ENCODE measurements around the gene ANKRD28. TPM values are rescaled to one million over a fixed set of nuclear protein-coding genes. Genes with fewer than 3 reads are reported as not detected.
A peak's percentile ranks its signal among the peaks of the same experiment; 100 is the strongest.

The ANKRD28 gene
- total and polyA plus RNA-seq, 2 of the 13 experiments (the other 11 are each of a cell fraction or from before 2014, with no cell fraction given), result 21.0 to 28.9 TPM

- FAIRE-seq (no peak), DNase-seq (ENCODE audit: low spot score) (peak; percentile 52), ATAC-seq (peak; percentile 72)
- H2AFZ ChIP-seq (ENCODE audit: low read length), result no peak overlapping the region
- ChIA-PET POLR2A (interaction anchor here (1.2 kb wide), 1 partner anchor 28 kb away, joined by 3 read pairs; no protein-coding TSS in a partner anchor), CTCF (ENCODE audit: low intra/inter-chr PET ratio, low total read pairs) (no interaction called here)
- TF ChIP-seq ISX (CRISPR knock-in tag; conservative IDR thresholded peaks at IDR 0.05) (no peak), ZNF766 (CRISPR knock-in tag; IDR thresholded peaks at IDR 0.05; ENCODE audit: borderline replicate concordance) (no peak), FOSL2 (CRISPR knock-in tag; IDR thresholded peaks at IDR 0.05) (peak; percentile 47; the same call in 1 of the 2 replicates), ZNF605 (CRISPR knock-in tag; IDR thresholded peaks at IDR 0.05) (no peak), ZNF362 (CRISPR knock-in tag; IDR thresholded peaks at IDR 0.05; ENCODE audit: borderline replicate concordance) (peak; percentile 75), ZFP91 (CRISPR knock-in tag; IDR thresholded peaks at IDR 0.05; ENCODE audit: borderline replicate concordance) (no peak), RXRA (CRISPR knock-in tag; IDR thresholded peaks at IDR 0.05) (no peak), ZFP1 (CRISPR knock-in tag; IDR thresholded peaks at IDR 0.05) (no peak)
- intact Hi-C loops (cut with micrococcal nuclease; ENCODE audit: unreplicated experiment) (loop anchor here (10.0 kb wide), 1 partner anchor 192 kb away; the partner anchor contains the start of genes BTD and HACL1), in situ Hi-C loops (cut with HindIII; ENCODE audit: extremely low pct_ligation_motif_present, low pct_unique_long_range_greater_than_20kb) (no loop called here)
- H3K4me1 ChIP-seq (ENCODE audit: insufficient read depth, low read length), result peaks cover 31% of the 10 kb centered on the region
- H3K9me3 ChIP-seq (ENCODE audit: low read length), result no peaks in the 10 kb centered on the region
- no peaks in the 10 kb centered on the region for H3K36me3 ChIP-seq (replicated peaks in 1 of 2; ENCODE audit: control insufficient read depth in 1 of 2, insufficient read depth in 2 of 2, low read length in 2 of 2)
- no peak overlapping the region for H3K9ac ChIP-seq (ENCODE audit: insufficient read depth, low read depth, low read length)
- peak overlapping the region; percentile 4 to 56 (median 8); a peak in 3 of 6 replicates for H3K4me3 ChIP-seq (replicated peaks in 1 of 3; ENCODE audit: insufficient read depth in 1 of 3, low read depth in 2 of 3, low read length in 3 of 3)
- H3K27me3 ChIP-seq (ENCODE audit: control insufficient read depth in 1 of 2, insufficient read depth in 2 of 2, low read length in 2 of 2), result no peaks in the 10 kb centered on the region; a peak in 1 of 5 replicates
- BruUV-seq (replicated peaks), result TSS peak; percentile 37
- H3K27ac ChIP-seq (ENCODE audit: extremely low read length, insufficient read depth, low read length), result peak overlapping the region; percentile 64
- H3K79me2 ChIP-seq (ENCODE audit: insufficient read depth, low read length), result peaks cover 26% of the 10 kb centered on the region
- WGBS (ENCODE audit: low lambda C conversion rate), result 30% methylated on average over 5 of the region's 5 CpGs
- 0 out of 2 replicates have a peak, but pooled peaks cover 3% of the 10 kb centered on the region for H4K20me1 ChIP-seq (ENCODE audit: insufficient read depth, low read length)
- peak overlapping the region; percentile 66 for H3K4me2 ChIP-seq (ENCODE audit: low read depth, low read length)
Observed at GRCh38 chr3:15796771-15797641, 773 bp downstream of the ANKRD28 start.

Measured in HepG2 (cell line).